Measurements from ENCODE around the gene CNOT4. TPM values are rescaled to one million over a fixed set of nuclear protein-coding genes. Genes with fewer than 3 reads are reported as not detected.

CNOT4 gene
- total and polyA plus RNA-seq, 2 of the 8 experiments (the other 6 are each of a cell fraction or from before 2014, with no cell fraction given) = 10.9 to 25.8 TPM

GRCh38 chr7:135343361-135343760 lies 166.5 kb downstream of the CNOT4 start (continued):
- TF ChIP-seq FOSL1 (IDR thresholded peaks at IDR 0.05; ENCODE audit: insufficient read depth, low read depth, low read length) = no peak
- no peak for TF ChIP-seq HDAC6 (IDR thresholded peaks at IDR 0.05; ENCODE audit: low read depth, low read length)
- TF ChIP-seq RXRA (IDR thresholded peaks at IDR 0.05; ENCODE audit: insufficient read depth, low read depth, low read length) = no peak
- no peak for TF ChIP-seq KDM1A (IDR thresholded peaks at IDR 0.05; ENCODE audit: borderline replicate concordance, low read length)
- no peak for TF ChIP-seq CREB1 (IDR thresholded peaks at IDR 0.05)
